MM.1S (cell line): Measurements from ENCODE around the gene TAF11.

Experiments used
- EZH2 ChIP-seq: fragments of 300-600 bp; sonication (generic); optimal IDR thresholded peaks from 2 replicates; pipeline ENCODE3; 2017; ENCODE audit warnings: low read depth, mild to moderate bottlenecking, antibody characterized with exemption, low read length, mixed read lengths
- EZH2phosphoT487 ChIP-seq: fragments of 300-600 bp; sonication (generic); IDR thresholded peaks from 2 replicates; pipeline ENCODE4 v1.6.1; 2018; ENCODE audit warnings: antibody characterized with exemption, low read length
- TF ChIP-seq, protein P1 (sequence below): fragments of 300-600 bp; sonication (generic); IDR thresholded peaks from 2 replicates; pipeline ENCODE4 v1.5.1; 2016; ENCODE audit warnings: antibody characterized with exemption, low read length, mixed read lengths

DNA sequence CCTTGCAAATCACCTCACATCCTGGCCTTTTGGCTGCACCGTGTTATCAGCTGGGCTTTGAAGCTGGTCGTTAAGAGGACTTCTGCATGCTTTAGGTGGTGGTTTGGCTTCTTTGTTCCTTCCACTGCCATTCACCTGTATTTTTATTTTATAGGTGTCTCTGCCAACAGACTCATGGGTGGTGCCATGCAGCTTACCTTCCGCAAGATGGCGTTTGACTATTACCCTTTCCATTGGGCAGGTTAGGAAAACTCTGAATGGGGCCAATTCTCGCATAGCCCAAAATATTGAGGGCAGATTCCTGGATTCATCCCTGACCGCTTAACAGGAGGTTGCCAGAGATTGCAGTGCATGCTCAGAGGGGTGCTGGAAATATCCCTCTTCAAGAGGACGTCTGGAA is 32.4 kb downstream of the TAF11 start:
- TF ChIP-seq, protein P1, sequence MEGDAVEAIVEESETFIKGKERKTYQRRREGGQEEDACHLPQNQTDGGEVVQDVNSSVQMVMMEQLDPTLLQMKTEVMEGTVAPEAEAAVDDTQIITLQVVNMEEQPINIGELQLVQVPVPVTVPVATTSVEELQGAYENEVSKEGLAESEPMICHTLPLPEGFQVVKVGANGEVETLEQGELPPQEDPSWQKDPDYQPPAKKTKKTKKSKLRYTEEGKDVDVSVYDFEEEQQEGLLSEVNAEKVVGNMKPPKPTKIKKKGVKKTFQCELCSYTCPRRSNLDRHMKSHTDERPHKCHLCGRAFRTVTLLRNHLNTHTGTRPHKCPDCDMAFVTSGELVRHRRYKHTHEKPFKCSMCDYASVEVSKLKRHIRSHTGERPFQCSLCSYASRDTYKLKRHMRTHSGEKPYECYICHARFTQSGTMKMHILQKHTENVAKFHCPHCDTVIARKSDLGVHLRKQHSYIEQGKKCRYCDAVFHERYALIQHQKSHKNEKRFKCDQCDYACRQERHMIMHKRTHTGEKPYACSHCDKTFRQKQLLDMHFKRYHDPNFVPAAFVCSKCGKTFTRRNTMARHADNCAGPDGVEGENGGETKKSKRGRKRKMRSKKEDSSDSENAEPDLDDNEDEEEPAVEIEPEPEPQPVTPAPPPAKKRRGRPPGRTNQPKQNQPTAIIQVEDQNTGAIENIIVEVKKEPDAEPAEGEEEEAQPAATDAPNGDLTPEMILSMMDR: peak; percentile 26
- TF ChIP-seq EZH2 (no peak), EZH2phosphoT487 (no peak)
